ENCODE results near the gene ADAP1. TPM values are rescaled to one million over a fixed set of nuclear protein-coding genes. Genes with fewer than 3 reads are reported as not detected.
A peak's percentile ranks its signal among the peaks of the same experiment; 100 is the strongest.

The ADAP1 gene
- total RNA-seq, 2 experiments from 2014 or later: 6.8 to 7.2 TPM

GRCh38 chr7:939843-940242 is 14.6 kb downstream of the ADAP1 start:
- intact Hi-C loops (cut with DNase I, micrococcal nuclease): no loop called here
- H3K4me1 Mint-ChIP-seq (ENCODE audit: low read depth): no peaks in the 10 kb centered on the region
- peaks cover 5% of the 10 kb centered on the region for H3K27me3 Mint-ChIP-seq
- H3K27me3 ChIP-seq (ENCODE audit: control insufficient read depth in 1 of 2, insufficient read depth in 2 of 2, low read length in 2 of 2): no peaks in the 10 kb centered on the region
- H3K27ac Mint-ChIP-seq: no peak overlapping the region
- no peaks in the 10 kb centered on the region for H3K9me3 Mint-ChIP-seq
- ATAC-seq (ENCODE audit: poor library complexity): no peak
- H3K4me3 ChIP-seq (ENCODE audit: low read length): no peak overlapping the region
- DNase-seq: peak in 1 of 14 experiments; percentile 32
- no peak for TF ChIP-seq CTCF (IDR thresholded peaks at IDR 0.05)
- no peaks in the 10 kb centered on the region for H3K36me3 Mint-ChIP-seq (ENCODE audit: low read depth)
- no peak overlapping the region for H3K4me3 Mint-ChIP-seq
- peaks cover 8% of the 10 kb centered on the region for H3K4me1 ChIP-seq (ENCODE audit: insufficient read depth, low read length)
- ChIA-PET CTCF (interaction anchor here (1.1 kb wide), 1 partner anchor 53 kb away, joined by 3 read pairs; no protein-coding TSS in a partner anchor), POLR2A (no interaction called here)
- no peak overlapping the region for H3K27ac ChIP-seq (ENCODE audit: low read depth in 1 of 2, low read length in 2 of 2)
- H3K36me3 ChIP-seq (ENCODE audit: insufficient read depth, low read length): no peaks in the 10 kb centered on the region
- peaks cover 0 to 5% of the 10 kb centered on the region in 2 experiments for H3K9me3 ChIP-seq (ENCODE audit: control insufficient read depth in 1 of 2, insufficient read depth in 1 of 2, low read length in 2 of 2)

GRCh38 chr7:938546-939185 is 15.8 kb downstream of the ADAP1 start:
- no peak overlapping the region for H3K27ac Mint-ChIP-seq
- no peak for TF ChIP-seq CTCF (IDR thresholded peaks at IDR 0.05)
- H3K9me3 Mint-ChIP-seq: no peaks in the 10 kb centered on the region
- no peak overlapping the region for H3K4me3 Mint-ChIP-seq
- Histone ChIP-seq H3K27me3 (ENCODE audit: control insufficient read depth in 1 of 2, insufficient read depth in 2 of 2, low read length in 2 of 2) (no peaks in the 10 kb centered on the region), H3K27ac (ENCODE audit: low read depth in 1 of 2, low read length in 2 of 2) (no peak overlapping the region), H3K36me3 (ENCODE audit: insufficient read depth, low read length) (no peaks in the 10 kb centered on the region), H3K9me3 (ENCODE audit: control insufficient read depth in 1 of 2, insufficient read depth in 1 of 2, low read length in 2 of 2) (peaks cover 0 to 5% of the 10 kb centered on the region in 2 experiments), H3K4me1 (ENCODE audit: insufficient read depth, low read length) (peaks cover 8% of the 10 kb centered on the region), H3K4me3 (ENCODE audit: low read length) (no peak overlapping the region)
- no peaks in the 10 kb centered on the region for H3K4me1 Mint-ChIP-seq (ENCODE audit: low read depth)
- CTCF ChIA-PET: no interaction called here
- ATAC-seq (ENCODE audit: poor library complexity) (no peak), DNase-seq (no peak)
- peaks cover 5% of the 10 kb centered on the region for H3K27me3 Mint-ChIP-seq
- intact Hi-C loops (cut with DNase I, micrococcal nuclease): no loop called here
- H3K36me3 Mint-ChIP-seq (ENCODE audit: low read depth): no peaks in the 10 kb centered on the region
- POLR2A ChIA-PET: no interaction called here

- Histone ChIP-seq H3K4me1 (ENCODE audit: insufficient read depth, low read length) (peaks cover 8% of the 10 kb centered on the region), H3K36me3 (ENCODE audit: insufficient read depth, low read length) (no peaks in the 10 kb centered on the region), H3K9me3 (ENCODE audit: control insufficient read depth in 1 of 2, insufficient read depth in 1 of 2, low read length in 2 of 2) (peaks cover 0 to 5% of the 10 kb centered on the region in 2 experiments), H3K4me3 (ENCODE audit: low read length) (no peak overlapping the region), H3K27ac (ENCODE audit: low read depth in 1 of 2, low read length in 2 of 2) (no peak overlapping the region), H3K27me3 (ENCODE audit: control insufficient read depth in 1 of 2, insufficient read depth in 2 of 2, low read length in 2 of 2) (no peaks in the 10 kb centered on the region)
- CTCF ChIA-PET: no interaction called here
- Mint-ChIP-seq H3K4me3 (no peak overlapping the region), H3K4me1 (ENCODE audit: low read depth) (no peaks in the 10 kb centered on the region), H3K36me3 (ENCODE audit: low read depth) (no peaks in the 10 kb centered on the region), H3K27ac (no peak overlapping the region), H3K9me3 (no peaks in the 10 kb centered on the region), H3K27me3 (peaks cover 5% of the 10 kb centered on the region)
- no peak for DNase-seq
- TF ChIP-seq CTCF (IDR thresholded peaks at IDR 0.05): no peak
- no peak for ATAC-seq (ENCODE audit: poor library complexity)
- POLR2A ChIA-PET: no interaction called here
- intact Hi-C loops (cut with DNase I, micrococcal nuclease): no loop called here
Measured at GRCh38 chr7:937856-938484, 16.5 kb downstream of the ADAP1 start.
